ENCODE results near the gene STT3A. TPM values are rescaled to one million over a fixed set of nuclear protein-coding genes. Genes with fewer than 3 reads are reported as not detected.
"Not testable (repeated sequence)": the region's sequence is repeated elsewhere in the genome, so short reads cannot be mapped to it uniquely, and the experiment has no call there.

STT3A gene
- total RNA-seq, 1 experiment from 2014 or later = 293 TPM

DNA sequence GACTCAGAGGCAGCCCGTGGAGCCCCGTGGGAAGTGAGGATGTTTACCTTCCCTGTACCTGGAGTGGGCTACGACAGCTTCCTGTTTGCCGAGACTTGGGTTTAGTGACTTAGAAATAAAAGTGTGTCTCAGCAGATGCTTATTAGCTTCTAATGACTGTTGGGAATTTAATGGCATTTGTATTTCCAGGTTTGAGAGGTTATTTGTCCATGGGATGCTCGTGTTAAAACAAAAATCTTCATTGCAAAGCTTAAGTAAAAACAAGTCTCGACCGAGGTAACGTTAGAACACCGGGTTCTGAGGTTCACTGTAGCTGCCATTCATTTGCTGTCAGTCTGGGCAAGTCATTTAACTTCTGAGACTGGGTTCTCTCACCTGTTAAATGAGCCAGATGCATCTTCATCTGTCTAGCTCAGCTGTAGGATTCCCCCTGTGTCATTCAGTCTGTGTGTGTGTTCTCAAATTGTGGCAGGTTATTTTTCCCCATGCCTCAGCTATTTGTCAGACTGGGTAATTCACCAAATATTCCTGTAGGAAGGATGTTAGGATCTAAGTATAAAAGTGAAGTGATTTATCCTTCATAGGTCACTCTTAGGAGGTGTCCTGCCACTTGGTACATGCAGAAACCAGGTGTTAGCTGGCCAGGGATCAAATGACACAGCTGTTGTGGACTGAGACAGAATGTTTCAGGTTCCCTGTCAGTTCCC lies 22.6 kb upstream of the STT3A start:
- no peaks in the 10 kb centered on the region for H3K27me3 Mint-ChIP-seq (ENCODE audit: insufficient read depth, unreplicated experiment)
- ChIA-PET POLR2A (interaction anchor here (0.7 to 9.1 kb wide), 17 partner anchors 8 to 616 kb away, joined by 3 to 144 read pairs (median 6); partner anchors contain the start of genes CCDC15, CHEK1, HYLS1 and SLC37A2), CTCF (interaction anchor here (0.6 to 3.3 kb wide), 15 partner anchors 10 to 862 kb away, joined by 3 to 25 read pairs (median 3); partner anchors contain the start of gene STT3A)
- H3K27ac Mint-ChIP-seq (ENCODE audit: low read depth, unreplicated experiment) = peak overlapping the region; percentile 85
- peak; percentile 28 for DNase-seq (ENCODE audit: unreplicated experiment)
- intact Hi-C loops (cut with micrococcal nuclease) = loop anchor here (1.0 to 5.0 kb wide), 2 partner anchors 56 to 302 kb away; no protein-coding TSS in a partner anchor
- peaks cover 44% of the 10 kb centered on the region for H3K36me3 Mint-ChIP-seq (ENCODE audit: insufficient read depth, unreplicated experiment)
- H3K4me3 Mint-ChIP-seq (ENCODE audit: unreplicated experiment) = peak overlapping the region; percentile 85
- TF ChIP-seq, protein P1, sequence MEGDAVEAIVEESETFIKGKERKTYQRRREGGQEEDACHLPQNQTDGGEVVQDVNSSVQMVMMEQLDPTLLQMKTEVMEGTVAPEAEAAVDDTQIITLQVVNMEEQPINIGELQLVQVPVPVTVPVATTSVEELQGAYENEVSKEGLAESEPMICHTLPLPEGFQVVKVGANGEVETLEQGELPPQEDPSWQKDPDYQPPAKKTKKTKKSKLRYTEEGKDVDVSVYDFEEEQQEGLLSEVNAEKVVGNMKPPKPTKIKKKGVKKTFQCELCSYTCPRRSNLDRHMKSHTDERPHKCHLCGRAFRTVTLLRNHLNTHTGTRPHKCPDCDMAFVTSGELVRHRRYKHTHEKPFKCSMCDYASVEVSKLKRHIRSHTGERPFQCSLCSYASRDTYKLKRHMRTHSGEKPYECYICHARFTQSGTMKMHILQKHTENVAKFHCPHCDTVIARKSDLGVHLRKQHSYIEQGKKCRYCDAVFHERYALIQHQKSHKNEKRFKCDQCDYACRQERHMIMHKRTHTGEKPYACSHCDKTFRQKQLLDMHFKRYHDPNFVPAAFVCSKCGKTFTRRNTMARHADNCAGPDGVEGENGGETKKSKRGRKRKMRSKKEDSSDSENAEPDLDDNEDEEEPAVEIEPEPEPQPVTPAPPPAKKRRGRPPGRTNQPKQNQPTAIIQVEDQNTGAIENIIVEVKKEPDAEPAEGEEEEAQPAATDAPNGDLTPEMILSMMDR (IDR thresholded peaks at IDR 0.05; ENCODE audit: unreplicated experiment) = no peak
- H3K4me1 Mint-ChIP-seq (ENCODE audit: insufficient read depth, unreplicated experiment) = peaks cover 5% of the 10 kb centered on the region
- BruUV-seq (replicated peaks) = TSS peak; percentile 47
- no peaks in the 10 kb centered on the region for H3K9me3 Mint-ChIP-seq (ENCODE audit: unreplicated experiment)

DNA sequence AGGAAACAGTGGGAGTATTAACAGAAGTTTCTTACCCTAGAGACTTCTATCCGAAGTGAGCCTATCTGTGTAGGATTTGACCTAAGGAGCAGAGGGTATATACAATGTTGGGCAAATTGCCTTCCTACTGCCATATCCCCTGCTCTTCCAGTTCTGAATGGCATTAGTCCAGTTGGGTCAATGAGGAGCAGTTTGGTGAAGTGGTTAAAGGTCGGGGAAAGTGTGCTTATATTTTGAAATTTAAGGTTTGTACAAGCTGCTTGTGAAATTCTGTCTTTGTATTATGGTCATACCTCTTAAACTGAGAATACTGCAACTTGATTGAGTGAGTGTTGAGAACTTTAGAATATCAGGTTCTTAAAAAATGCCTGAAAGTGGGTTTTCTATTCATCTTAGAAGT lies 21.7 kb upstream of the STT3A start:
- Mint-ChIP-seq H3K36me3 (ENCODE audit: insufficient read depth, unreplicated experiment) (peaks cover 53% of the 10 kb centered on the region), H3K4me3 (ENCODE audit: unreplicated experiment) (peak overlapping the region; percentile 85), H3K27me3 (ENCODE audit: insufficient read depth, unreplicated experiment) (no peaks in the 10 kb centered on the region), H3K4me1 (ENCODE audit: insufficient read depth, unreplicated experiment) (peaks cover 5% of the 10 kb centered on the region), H3K9me3 (ENCODE audit: unreplicated experiment) (no peaks in the 10 kb centered on the region), H3K27ac (ENCODE audit: low read depth, unreplicated experiment) (peak overlapping the region; percentile 85)
- no peak for DNase-seq (ENCODE audit: unreplicated experiment)
- BruUV-seq (replicated peaks) = no TSS peak
- intact Hi-C loops (cut with micrococcal nuclease) = no loop called here
- ChIA-PET POLR2A (interaction anchor here (0.6 to 9.1 kb wide), 10 partner anchors 10 to 332 kb away, joined by 3 to 144 read pairs (median 12); partner anchors contain the start of genes CHEK1, PUS3 and STT3A), CTCF (interaction anchor here (0.9 to 3.3 kb wide), 3 partner anchors 9 to 304 kb away, joined by 3 to 21 read pairs (median 5); no protein-coding TSS in a partner anchor)
- TF ChIP-seq, protein P1 (IDR thresholded peaks at IDR 0.05; ENCODE audit: unreplicated experiment) = no peak

DNA sequence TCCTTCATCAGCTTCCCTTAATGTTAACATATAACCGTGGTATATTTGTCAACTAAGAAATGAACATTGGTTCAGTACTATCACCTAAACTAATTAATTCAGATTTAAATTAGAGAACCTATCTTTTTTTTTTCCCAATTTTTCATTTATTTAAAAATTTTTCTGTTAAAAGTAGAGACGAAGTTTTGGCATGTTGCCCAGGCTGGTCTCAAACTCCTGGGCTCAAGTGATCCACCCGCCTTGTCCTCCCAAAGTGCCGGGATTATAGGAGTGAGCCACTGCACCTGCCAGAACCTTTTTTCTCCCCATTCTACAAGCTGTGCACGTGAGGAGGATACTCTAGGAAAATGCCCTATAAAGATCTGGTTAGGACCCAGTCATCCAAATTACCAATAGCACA lies 19.7 kb upstream of the STT3A start:
- intact Hi-C loops (cut with micrococcal nuclease) = no loop called here
- H3K9me3 Mint-ChIP-seq (ENCODE audit: unreplicated experiment) = no peaks in the 10 kb centered on the region
- no peak overlapping the region for H3K27ac Mint-ChIP-seq (ENCODE audit: low read depth, unreplicated experiment)
- no peak overlapping the region for H3K4me3 Mint-ChIP-seq (ENCODE audit: unreplicated experiment)
- TF ChIP-seq, protein P1 (IDR thresholded peaks at IDR 0.05; ENCODE audit: unreplicated experiment) = no peak
- DNase-seq (ENCODE audit: unreplicated experiment) = no peak
- H3K4me1 Mint-ChIP-seq (ENCODE audit: insufficient read depth, unreplicated experiment) = peaks cover 5% of the 10 kb centered on the region
- BruUV-seq (replicated peaks) = no TSS peak
- POLR2A ChIA-PET = interaction anchor here (0.8 to 9.1 kb wide), 3 partner anchors 9 to 19 kb away, joined by 3 to 144 read pairs (median 4); partner anchors contain the start of gene STT3A
- CTCF ChIA-PET = interaction anchor here (0.7 to 1.2 kb wide), 2 partner anchors 21 to 623 kb away, joined by 3 to 4 read pairs; no protein-coding TSS in a partner anchor
- H3K27me3 Mint-ChIP-seq (ENCODE audit: insufficient read depth, unreplicated experiment) = no peaks in the 10 kb centered on the region
- H3K36me3 Mint-ChIP-seq (ENCODE audit: insufficient read depth, unreplicated experiment) = peaks cover 69% of the 10 kb centered on the region

DNA sequence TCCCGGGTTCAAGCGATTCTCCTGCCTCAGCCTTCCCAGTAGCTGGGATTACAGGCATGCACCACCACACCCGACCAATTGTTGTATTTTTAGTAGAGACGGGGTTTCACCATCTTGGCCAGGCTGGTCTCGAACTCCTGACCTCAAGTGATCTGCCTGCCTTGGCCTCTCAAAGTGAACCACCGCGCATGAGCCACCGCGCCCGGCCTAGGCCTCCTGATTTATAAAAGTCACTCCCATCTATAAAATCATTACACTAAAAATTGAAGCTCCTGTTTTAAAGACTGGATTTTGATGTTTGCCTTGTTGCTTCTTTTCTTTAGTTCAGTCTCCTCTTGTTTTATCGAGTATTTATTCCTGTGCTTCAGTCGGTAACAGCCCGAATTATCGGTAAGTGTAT lies 15.5 kb upstream of the STT3A start:
- DNase-seq (ENCODE audit: unreplicated experiment); intact Hi-C loops (cut with micrococcal nuclease); H3K4me1 Mint-ChIP-seq (ENCODE audit: insufficient read depth, unreplicated experiment); H3K9me3 Mint-ChIP-seq (ENCODE audit: unreplicated experiment); H3K27ac Mint-ChIP-seq (ENCODE audit: low read depth, unreplicated experiment); H3K4me3 Mint-ChIP-seq (ENCODE audit: unreplicated experiment); BruUV-seq (replicated peaks); H3K27me3 Mint-ChIP-seq (ENCODE audit: insufficient read depth, unreplicated experiment): not testable (repeated sequence)
- ChIA-PET CTCF (interaction anchor here (0.7 kb wide), 1 partner anchor 31 kb away, joined by 3 read pairs; no protein-coding TSS in a partner anchor), POLR2A (interaction anchor here (2.3 kb wide), 1 partner anchor 15 kb away, joined by 15 read pairs; the partner anchor contains the start of gene STT3A)
- H3K36me3 Mint-ChIP-seq (ENCODE audit: insufficient read depth, unreplicated experiment) = peaks cover 93% of the 10 kb centered on the region
